ENCODE measurements around the gene MAGEA2B. TPM values are rescaled to one million over a fixed set of nuclear protein-coding genes. Genes with fewer than 3 reads are reported as not detected.
"Not testable (repeated sequence)": the region's sequence is repeated elsewhere in the genome, so short reads cannot be mapped to it uniquely, and the experiment has no call there.

Gene MAGEA2B
- total RNA-seq, 1 donor from 2014 or later, result not detected

DNA sequence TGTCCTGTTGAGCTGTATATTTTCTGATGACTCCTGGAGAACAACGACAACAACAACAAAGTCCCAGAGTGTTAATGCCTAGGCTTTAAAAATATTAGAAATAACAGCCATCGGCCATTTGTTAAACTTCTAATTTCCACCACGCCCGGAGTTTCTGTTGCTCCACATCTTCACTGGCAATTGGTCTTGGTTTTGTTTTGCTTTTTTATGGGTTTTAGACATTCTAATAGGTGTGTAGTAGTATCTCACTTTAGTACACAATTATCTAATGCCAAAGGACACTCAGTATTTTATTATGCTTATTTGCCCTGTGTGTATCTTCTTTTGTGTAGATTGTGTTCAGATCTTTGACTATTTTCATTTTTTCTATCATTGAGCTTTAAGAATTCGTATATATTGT is 24.1 kb downstream of the MAGEA2B start:
- Histone ChIP-seq H3K4me3 (no peak overlapping the region), H3K27me3 (ENCODE audit: low read depth) (no peaks in the 10 kb centered on the region), H3K27ac (no peak overlapping the region), H3K9me3 (no peaks in the 10 kb centered on the region), H3K36me3 (no peaks in the 10 kb centered on the region), H3K4me1 (no peaks in the 10 kb centered on the region)
- intact Hi-C loops (cut with DNase I), result no loop called here
- ATAC-seq, result no peak
- no peak for DNase-seq
- TF ChIP-seq, protein P1, sequence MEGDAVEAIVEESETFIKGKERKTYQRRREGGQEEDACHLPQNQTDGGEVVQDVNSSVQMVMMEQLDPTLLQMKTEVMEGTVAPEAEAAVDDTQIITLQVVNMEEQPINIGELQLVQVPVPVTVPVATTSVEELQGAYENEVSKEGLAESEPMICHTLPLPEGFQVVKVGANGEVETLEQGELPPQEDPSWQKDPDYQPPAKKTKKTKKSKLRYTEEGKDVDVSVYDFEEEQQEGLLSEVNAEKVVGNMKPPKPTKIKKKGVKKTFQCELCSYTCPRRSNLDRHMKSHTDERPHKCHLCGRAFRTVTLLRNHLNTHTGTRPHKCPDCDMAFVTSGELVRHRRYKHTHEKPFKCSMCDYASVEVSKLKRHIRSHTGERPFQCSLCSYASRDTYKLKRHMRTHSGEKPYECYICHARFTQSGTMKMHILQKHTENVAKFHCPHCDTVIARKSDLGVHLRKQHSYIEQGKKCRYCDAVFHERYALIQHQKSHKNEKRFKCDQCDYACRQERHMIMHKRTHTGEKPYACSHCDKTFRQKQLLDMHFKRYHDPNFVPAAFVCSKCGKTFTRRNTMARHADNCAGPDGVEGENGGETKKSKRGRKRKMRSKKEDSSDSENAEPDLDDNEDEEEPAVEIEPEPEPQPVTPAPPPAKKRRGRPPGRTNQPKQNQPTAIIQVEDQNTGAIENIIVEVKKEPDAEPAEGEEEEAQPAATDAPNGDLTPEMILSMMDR (IDR thresholded peaks at IDR 0.05), result no peak

- H3K4me1 ChIP-seq; H3K9me3 ChIP-seq; H3K27ac ChIP-seq; ATAC-seq; intact Hi-C loops (cut with DNase I); H3K4me3 ChIP-seq; H3K27me3 ChIP-seq (ENCODE audit: low read depth); DNase-seq; H3K36me3 ChIP-seq: not testable (repeated sequence)
These were observed 39.5 kb downstream of the MAGEA2B start, which contains the start of gene MAGEA2 for GRCh38 chrX:152753686-152754650. Gene MAGEA2, minus strand, starts transcription at chrX:152753842. Its CDS starts 2,479 bp downstream, at chrX:152751363.

- H3K36me3 ChIP-seq; ATAC-seq; H3K9me3 ChIP-seq; H3K27me3 ChIP-seq (ENCODE audit: low read depth); DNase-seq; H3K27ac ChIP-seq; H3K4me3 ChIP-seq; H3K4me1 ChIP-seq; intact Hi-C loops (cut with DNase I): not testable (repeated sequence)
These were observed 40.4 kb downstream of the MAGEA2B start for GRCh38 chrX:152754871-152755270.

DNA sequence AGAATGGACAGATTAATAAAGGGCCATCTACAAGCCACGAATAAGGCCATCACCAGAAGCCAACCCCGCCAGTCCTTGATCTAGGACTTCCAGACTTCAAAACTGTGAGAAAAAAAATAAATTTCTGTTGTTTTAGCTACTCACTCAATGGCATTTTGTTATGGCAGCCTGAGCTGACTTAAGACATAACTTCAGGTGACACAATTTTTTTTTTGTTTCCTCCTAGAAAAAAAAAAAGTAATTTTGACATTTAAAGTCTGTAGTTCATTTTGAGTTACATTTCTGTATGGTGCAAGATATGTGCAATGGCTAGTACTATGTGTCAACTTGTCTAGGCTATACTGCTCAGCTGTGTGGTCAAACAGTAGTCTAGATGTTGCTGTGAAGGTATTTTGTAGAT is 44.5 kb downstream of the MAGEA2B start, which contains the start of gene CSAG3:
CSAG3 (plus strand) TSS at position 301 of the 400 bp plus-strand sequence.
- DNase-seq; H3K9me3 ChIP-seq; H3K4me3 ChIP-seq; H3K4me1 ChIP-seq; H3K27ac ChIP-seq; ATAC-seq; intact Hi-C loops (cut with DNase I); H3K27me3 ChIP-seq (ENCODE audit: low read depth); H3K36me3 ChIP-seq: not testable (repeated sequence)

DNA sequence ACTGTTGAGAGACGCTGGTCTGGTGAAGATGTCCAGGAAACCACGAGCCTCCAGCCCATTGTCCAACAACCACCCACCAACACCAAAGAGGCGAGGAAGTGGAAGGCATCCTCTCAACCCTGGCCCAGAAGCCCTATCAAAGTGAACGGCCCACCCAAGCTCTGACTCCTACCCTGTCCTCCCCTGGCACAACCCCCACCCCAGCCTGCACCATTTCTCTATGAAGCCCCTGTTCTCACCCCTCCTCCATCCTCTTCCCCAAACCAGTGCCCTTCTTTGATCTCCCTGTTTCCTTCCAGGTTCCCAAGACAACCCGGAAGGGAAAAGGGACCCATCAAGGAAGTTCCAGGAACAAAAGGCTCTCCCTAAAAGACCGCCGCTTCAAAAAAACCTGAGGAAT is 45.1 kb downstream of the MAGEA2B start:
- DNase-seq; ATAC-seq; intact Hi-C loops (cut with DNase I): not testable (repeated sequence)

GRCh38 chrX:152761582-152761981 is 47.2 kb downstream of the MAGEA2B start:
- ATAC-seq; H3K27ac ChIP-seq; DNase-seq; H3K4me3 ChIP-seq; H3K27me3 ChIP-seq (ENCODE audit: low read depth); H3K9me3 ChIP-seq; H3K4me1 ChIP-seq; intact Hi-C loops (cut with DNase I); H3K36me3 ChIP-seq: not testable (repeated sequence)

More for the DNA sequence above, 45.1 kb downstream of the MAGEA2B start:
- H3K36me3 ChIP-seq; H3K27me3 ChIP-seq (ENCODE audit: low read depth); H3K9me3 ChIP-seq; H3K27ac ChIP-seq; H3K4me1 ChIP-seq; H3K4me3 ChIP-seq: not testable (repeated sequence)

DNA sequence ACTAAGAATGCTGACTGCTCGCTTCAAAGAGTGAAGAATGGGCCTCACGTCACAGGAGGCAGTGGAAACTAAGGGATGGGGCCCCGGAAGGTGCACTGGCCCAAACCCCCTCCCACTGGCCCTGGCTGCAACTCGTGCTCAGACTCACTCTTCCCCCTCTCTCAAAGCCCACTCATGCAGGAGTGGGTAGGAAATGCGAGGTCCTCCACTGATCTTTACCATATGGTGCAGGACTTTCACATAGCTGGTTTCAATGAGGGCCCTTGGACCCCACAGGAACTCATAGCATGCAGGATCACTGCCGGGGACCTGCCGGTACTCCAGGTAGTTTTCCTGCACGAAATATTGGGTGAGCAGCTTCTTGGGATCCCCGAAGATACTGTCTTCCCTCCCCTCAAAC is 52.1 kb downstream of the MAGEA2B start:
- H3K27ac ChIP-seq; H3K4me1 ChIP-seq; H3K4me3 ChIP-seq; H3K27me3 ChIP-seq (ENCODE audit: low read depth); H3K9me3 ChIP-seq; H3K36me3 ChIP-seq; ATAC-seq; DNase-seq; intact Hi-C loops (cut with DNase I): not testable (repeated sequence)

Other genes starting within 250 kb of the MAGEA2B start
- not detected for gene GABRQ, start 76.7 kb upstream of the MAGEA2B start, total RNA-seq
- gene MAGEA3, start 15.8 kb upstream of the MAGEA2B start, total RNA-seq, result not detected
- gene CSAG2, start 5.4 kb upstream of the MAGEA2B start, total RNA-seq, result not detected
- not detected for gene CSAG1, start 19.1 kb downstream of the MAGEA2B start, total RNA-seq
- gene MAGEA12, start 19.1 kb downstream of the MAGEA2B start, total RNA-seq, result not detected
- gene MAGEA2, start 39.2 kb downstream of the MAGEA2B start, total RNA-seq, result not detected
- not detected for gene CSAG3, start 44.6 kb downstream of the MAGEA2B start, total RNA-seq
- not detected for gene MAGEA6, start 55.1 kb downstream of the MAGEA2B start, total RNA-seq
- 33.2 TPM for gene CETN2, start 116.1 kb downstream of the MAGEA2B start, total RNA-seq
- gene NSDHL, start 116.4 kb downstream of the MAGEA2B start, total RNA-seq, result 18.1 TPM
- 17.9 TPM for gene ZNF185, start 183.4 kb downstream of the MAGEA2B start, total RNA-seq

All from lower lobe of right lung (tissue), 2 donors.